ENCODE data around the gene GNPNAT1. TPM values are rescaled to one million over a fixed set of nuclear protein-coding genes. Genes with fewer than 3 reads are reported as not detected.

The GNPNAT1 gene
- total and polyA plus RNA-seq, 2 donors (not counting 3 experiments of a cell fraction or from before 2014, with no cell fraction given): 18.7 to 38.9 TPM

DNA sequence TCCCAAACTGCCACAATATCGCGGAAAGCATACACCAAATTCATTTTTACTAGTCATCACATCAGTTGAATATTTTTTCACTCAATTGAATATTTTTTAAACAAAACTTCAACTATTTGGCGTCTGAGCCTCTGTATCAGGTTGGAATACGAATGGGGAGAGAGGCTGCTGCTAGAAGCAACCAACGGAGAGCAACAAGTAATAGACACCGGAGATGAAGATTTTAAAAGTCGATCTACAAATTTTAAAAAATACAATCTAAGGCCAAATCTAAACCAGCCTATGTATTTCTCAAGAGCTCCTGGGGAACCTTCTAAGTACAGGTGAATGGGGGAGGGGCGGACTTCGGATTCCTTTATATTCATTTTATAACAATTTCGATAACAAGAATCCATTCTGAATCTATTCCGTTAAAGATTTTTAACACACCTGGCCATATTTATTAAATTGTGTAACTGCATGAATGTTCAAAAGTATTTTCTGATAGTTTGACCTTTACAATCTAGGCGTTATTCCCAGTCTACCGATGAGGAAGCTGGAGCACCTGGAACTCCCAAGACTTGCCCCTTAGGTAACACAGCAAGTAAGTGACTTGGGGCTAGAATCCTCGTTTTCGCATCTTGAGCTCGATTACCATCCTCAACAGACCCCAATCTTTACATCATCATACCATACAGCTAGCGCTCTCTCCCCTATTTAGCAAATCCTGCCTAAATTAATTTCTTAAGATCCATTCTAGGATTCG, 1.2 kb downstream of the GNPNAT1 start:
- H3K27ac ChIP-seq (ENCODE audit: insufficient read depth, low read depth, low read length): peak overlapping the region; percentile 66
- peak overlapping the region; percentile 61 to 99 (median 84) for H3K4me3 ChIP-seq (replicated peaks in 1 of 3; ENCODE audit: insufficient read depth in 1 of 3, low read depth in 1 of 3, low read length in 3 of 3)
- no peak for TF ChIP-seq MYC (IDR thresholded peaks at IDR 0.05; ENCODE audit: low read depth, low read length)
- no peak for TF ChIP-seq JUN (IDR thresholded peaks at IDR 0.05; ENCODE audit: borderline replicate concordance, insufficient read depth, insufficient read length, low read depth)
- no peak for TF ChIP-seq EZH2 (IDR thresholded peaks at IDR 0.05; ENCODE audit: borderline replicate concordance, low read depth, low read length, severe bottlenecking)
- no peak for TF ChIP-seq MAX (IDR thresholded peaks at IDR 0.05; ENCODE audit: insufficient read depth, insufficient read length)
- DNase-seq (ENCODE audit: low read depth, low spot score) (peak; percentile 35), FAIRE-seq (no peak)
- no peaks in the 10 kb centered on the region for H3K9me1 ChIP-seq (replicated peaks; ENCODE audit: control insufficient read depth, extremely low read depth, insufficient read depth, low read length)
- H4K20me1 ChIP-seq (replicated peaks; ENCODE audit: control insufficient read depth, extremely low read depth, insufficient read depth, low read length): no peaks in the 10 kb centered on the region
- H3K79me2 ChIP-seq (ENCODE audit: control insufficient read depth, insufficient read depth, low read length): peaks cover 56% of the 10 kb centered on the region
- no peaks in the 10 kb centered on the region for H3K36me3 ChIP-seq (ENCODE audit: control insufficient read depth in 2 of 2, extremely low read depth in 1 of 2, insufficient read depth in 2 of 2, low read length in 2 of 2)
- H3K4me1 ChIP-seq (ENCODE audit: control insufficient read depth, extremely low read depth, insufficient read depth, low read length): peaks cover 25% of the 10 kb centered on the region
- H3K27me3 ChIP-seq (ENCODE audit: control insufficient read depth in 2 of 2, insufficient read depth in 2 of 2, low read length in 2 of 2): no peaks in the 10 kb centered on the region
- no peak overlapping the region for H2AFZ ChIP-seq (ENCODE audit: low read depth, low read length)
- POLR2A ChIA-PET: interaction anchor here (2.0 to 2.2 kb wide), 2 partner anchors 60 to 237 kb away, joined by 5 to 8 read pairs; partner anchors contain the start of genes GPR137C and STYX
- intact Hi-C loops (cut with micrococcal nuclease): loop anchor here (2.0 to 5.0 kb wide), 4 partner anchors 49 to 237 kb away; partner anchors contain the start of genes GPR137C, PSMC6 and TXNDC16
- dilution Hi-C loops (cut with MboI; ENCODE audit: extremely low pct_ligation_motif_present, low sequenced_read_pairs): no loop called here
- TSS peak; percentile 29 for BruUV-seq (replicated peaks)
- no peaks in the 10 kb centered on the region for H3K9me3 ChIP-seq (replicated peaks; ENCODE audit: control insufficient read depth, insufficient read depth, low read length)
- H3K4me2 ChIP-seq (ENCODE audit: insufficient read depth, low read length): peak overlapping the region; percentile 92
- peak overlapping the region; percentile 88 for H3K9ac ChIP-seq (replicated peaks; ENCODE audit: extremely low read depth, insufficient read depth, low read length)
- CTCF ChIA-PET: interaction anchor here (0.7 to 1.5 kb wide), 2 partner anchors 10 to 24 kb away, joined by 3 to 4 read pairs; no protein-coding TSS in a partner anchor

GRCh38 chr14:52789118-52789517, 2.3 kb downstream of the GNPNAT1 start:
- dilution Hi-C loops (cut with MboI; ENCODE audit: extremely low pct_ligation_motif_present, low sequenced_read_pairs): no loop called here

More at GRCh38 chr14:52789118-52789517, 2.3 kb downstream of the GNPNAT1 start:
- FAIRE-seq (no peak), DNase-seq (ENCODE audit: low read depth, low spot score) (no peak)
- H4K20me1 ChIP-seq (replicated peaks; ENCODE audit: control insufficient read depth, extremely low read depth, insufficient read depth, low read length): no peaks in the 10 kb centered on the region
- intact Hi-C loops (cut with micrococcal nuclease): no loop called here
- H3K27me3 ChIP-seq (ENCODE audit: control insufficient read depth in 2 of 2, insufficient read depth in 2 of 2, low read length in 2 of 2): no peaks in the 10 kb centered on the region
- H3K9ac ChIP-seq (replicated peaks; ENCODE audit: extremely low read depth, insufficient read depth, low read length): no peak overlapping the region
- no TSS peak for BruUV-seq (replicated peaks)
- no peaks in the 10 kb centered on the region for H3K9me3 ChIP-seq (replicated peaks; ENCODE audit: control insufficient read depth, insufficient read depth, low read length)
- H3K4me2 ChIP-seq (ENCODE audit: insufficient read depth, low read length): peak overlapping the region; percentile 92
- H3K36me3 ChIP-seq (ENCODE audit: control insufficient read depth in 2 of 2, extremely low read depth in 1 of 2, insufficient read depth in 2 of 2, low read length in 2 of 2): peaks cover 0 to 3% of the 10 kb centered on the region in 2 experiments
- POLR2A ChIA-PET: no interaction called here
- H3K27ac ChIP-seq (ENCODE audit: insufficient read depth, low read depth, low read length): no peak overlapping the region
- no peaks in the 10 kb centered on the region for H3K9me1 ChIP-seq (replicated peaks; ENCODE audit: control insufficient read depth, extremely low read depth, insufficient read depth, low read length)
- TF ChIP-seq POLR2A (IDR thresholded peaks at IDR 0.05; ENCODE audit: low read depth, low read length) (no peak), FOS (IDR thresholded peaks at IDR 0.05; ENCODE audit: borderline replicate concordance, insufficient read depth, low read length) (no peak), EZH2 (IDR thresholded peaks at IDR 0.05; ENCODE audit: borderline replicate concordance, low read depth, low read length, severe bottlenecking) (no peak), GATA2 (IDR thresholded peaks at IDR 0.05; ENCODE audit: insufficient read depth, insufficient read length, low read depth, low read length) (no peak), POLR2AphosphoS5 (IDR thresholded peaks at IDR 0.05; ENCODE audit: insufficient read depth, low read depth, low read length) (no peak), MAX (IDR thresholded peaks at IDR 0.05; ENCODE audit: insufficient read depth, insufficient read length) (no peak), JUN (IDR thresholded peaks at IDR 0.05; ENCODE audit: borderline replicate concordance, insufficient read depth, insufficient read length, low read depth) (no peak), MYC (IDR thresholded peaks at IDR 0.05; ENCODE audit: low read depth, low read length) (no peak)
- TF ChIP-seq, protein P1, sequence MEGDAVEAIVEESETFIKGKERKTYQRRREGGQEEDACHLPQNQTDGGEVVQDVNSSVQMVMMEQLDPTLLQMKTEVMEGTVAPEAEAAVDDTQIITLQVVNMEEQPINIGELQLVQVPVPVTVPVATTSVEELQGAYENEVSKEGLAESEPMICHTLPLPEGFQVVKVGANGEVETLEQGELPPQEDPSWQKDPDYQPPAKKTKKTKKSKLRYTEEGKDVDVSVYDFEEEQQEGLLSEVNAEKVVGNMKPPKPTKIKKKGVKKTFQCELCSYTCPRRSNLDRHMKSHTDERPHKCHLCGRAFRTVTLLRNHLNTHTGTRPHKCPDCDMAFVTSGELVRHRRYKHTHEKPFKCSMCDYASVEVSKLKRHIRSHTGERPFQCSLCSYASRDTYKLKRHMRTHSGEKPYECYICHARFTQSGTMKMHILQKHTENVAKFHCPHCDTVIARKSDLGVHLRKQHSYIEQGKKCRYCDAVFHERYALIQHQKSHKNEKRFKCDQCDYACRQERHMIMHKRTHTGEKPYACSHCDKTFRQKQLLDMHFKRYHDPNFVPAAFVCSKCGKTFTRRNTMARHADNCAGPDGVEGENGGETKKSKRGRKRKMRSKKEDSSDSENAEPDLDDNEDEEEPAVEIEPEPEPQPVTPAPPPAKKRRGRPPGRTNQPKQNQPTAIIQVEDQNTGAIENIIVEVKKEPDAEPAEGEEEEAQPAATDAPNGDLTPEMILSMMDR (IDR thresholded peaks at IDR 0.05; ENCODE audit: extremely low read depth in 1 of 2, insufficient read depth in 1 of 2, low read depth in 1 of 2, low read length in 2 of 2): no peak
- H3K79me2 ChIP-seq (ENCODE audit: control insufficient read depth, insufficient read depth, low read length): peaks cover 60% of the 10 kb centered on the region
- H2AFZ ChIP-seq (ENCODE audit: low read depth, low read length): no peak overlapping the region
- H3K4me3 ChIP-seq (replicated peaks in 1 of 3; ENCODE audit: insufficient read depth in 1 of 3, low read depth in 1 of 3, low read length in 3 of 3): peak overlapping the region in 1 of 3 experiments; percentile 25
- H3K4me1 ChIP-seq (ENCODE audit: control insufficient read depth, extremely low read depth, insufficient read depth, low read length): peaks cover 25% of the 10 kb centered on the region
- CTCF ChIA-PET: interaction anchor here (1.5 kb wide), 1 partner anchor 8 kb away, joined by 4 read pairs; no protein-coding TSS in a partner anchor
